Endothelial cell of umbilical vein (primary cell): ENCODE data around the gene CAV1. TPM values are rescaled to one million over a fixed set of nuclear protein-coding genes. Genes with fewer than 3 reads are reported as not detected.

ENCODE experiments used
- BruUV-seq: library from RNA; stranded (reverse); fragments of 400-500 nt; replicated peaks from 2 replicates; lab custom pipeline; 2021; lab: Mats Ljungman, UMichigan
- CTCF ChIA-PET: fragments of 300-600, 350-600 bp; sonication (Branson Sonifier 250); formaldehyde crosslinking; loops from one replicate; lab custom pipeline; 2021; ENCODE audit warnings: antibody characterized with exemption, inconsistent platforms; lab: Charles Lee
- POLR2A ChIA-PET: fragments of 300-600, 350-600 bp; sonication (Branson Sonifier 250); formaldehyde crosslinking; loops from one replicate; lab custom pipeline; 2021; ENCODE audit warnings: antibody characterized with exemption, inconsistent platforms; lab: Charles Lee
- DNase-seq: peaks from one replicate; pipeline ENCODE4 v3.0.0-alpha.2; 2011; ENCODE audit warnings: low read depth, low spot score
- FAIRE-seq: peaks from 2 replicates; lab custom pipeline; 2011; peaks lifted over from hg19 to GRCh38; lab: Jason Lieb, UNC
- H2AFZ ChIP-seq: 2 replicates; pipeline ENCODE4 v1.6.0; 2012; ENCODE audit warnings: low read depth, low read length, control low read depth, inconsistent platforms
- H3K27ac ChIP-seq: 2 replicates; pipeline ENCODE4 v1.5.1; 2011; ENCODE audit warnings: low read depth, mild to moderate bottlenecking, control low read depth, low read length, moderate library complexity; ENCODE audit not compliant: insufficient read depth
- H3K27me3 ChIP-seq, 2 experiments: 2 replicates each; pipeline versions ENCODE4 v1.6.0 to v1.6.1; 2011; ENCODE audit warnings: low read length in 2 of 2, mixed read lengths in 1 of 2; ENCODE audit not compliant: control insufficient read depth in 2 of 2, insufficient read depth in 2 of 2
- H3K36me3 ChIP-seq, 2 experiments: 2 replicates in 1 of 2; 3 replicates in 1 of 2; pipeline ENCODE4 v1.5.1; 2011; ENCODE audit warnings: low read length in 2 of 2, mild to moderate bottlenecking in 1 of 2, moderate library complexity in 1 of 2; ENCODE audit not compliant: control insufficient read depth in 2 of 2, insufficient read depth in 2 of 2; ENCODE audit errors: extremely low read depth in 1 of 2
- H3K4me1 ChIP-seq: 3 replicates; pipeline ENCODE4 v1.5.1; 2011; ENCODE audit warnings: mild to moderate bottlenecking, low read length; ENCODE audit not compliant: control insufficient read depth, insufficient read depth; ENCODE audit errors: extremely low read depth
- H3K4me2 ChIP-seq: 2 replicates; pipeline ENCODE4 v1.6.1; 2011; ENCODE audit warnings: low read length, control low read depth, mixed read lengths; ENCODE audit not compliant: insufficient read depth
- H3K4me3 ChIP-seq, 3 experiments: fragments of 200-600 bp in 1 of 3; sonication (generic), shearing (Covaris generic) in 1 of 3; replicated peaks in 1 of 3; 2 replicates each; pipeline ENCODE4 v1.5.1; 2011 to 2016; ENCODE audit warnings: control low read depth in 3 of 3, low read length in 3 of 3, mild to moderate bottlenecking in 2 of 3, inconsistent platforms in 1 of 3, low read depth in 1 of 3, moderate library complexity in 1 of 3; ENCODE audit not compliant: insufficient read depth in 1 of 3
- H3K79me2 ChIP-seq: 2 replicates; pipeline ENCODE4 v1.6.0; 2012; ENCODE audit warnings: low read length, inconsistent platforms; ENCODE audit not compliant: control insufficient read depth, insufficient read depth
- H3K9ac ChIP-seq: replicated peaks from 2 replicates; pipeline ENCODE3; 2011; ENCODE audit warnings: low read length, control low read depth; ENCODE audit not compliant: insufficient read depth; ENCODE audit errors: extremely low read depth
- H3K9me1 ChIP-seq: replicated peaks from 3 replicates; pipeline ENCODE4 v1.6.0; 2011; ENCODE audit warnings: mild to moderate bottlenecking, low read length; ENCODE audit not compliant: control insufficient read depth, insufficient read depth; ENCODE audit errors: extremely low read depth
- H3K9me3 ChIP-seq: replicated peaks from 2 replicates; pipeline ENCODE4 v1.5.1; 2012; ENCODE audit warnings: low read length, inconsistent platforms; ENCODE audit not compliant: control insufficient read depth, insufficient read depth
- H4K20me1 ChIP-seq: replicated peaks from 2 replicates; pipeline ENCODE3; 2011; ENCODE audit warnings: mild to moderate bottlenecking, low read length; ENCODE audit not compliant: control insufficient read depth, insufficient read depth; ENCODE audit errors: extremely low read depth
- EZH2 ChIP-seq: IDR thresholded peaks from 2 replicates; pipeline ENCODE4 v1.6.1; 2012; ENCODE audit warnings: borderline replicate concordance, low read depth, mild to moderate bottlenecking, moderate library complexity, low read length, inconsistent platforms; ENCODE audit not compliant: severe bottlenecking
- FOS ChIP-seq: IDR thresholded peaks from 2 replicates; pipeline ENCODE4 v1.6.1; 2011; ENCODE audit warnings: mild to moderate bottlenecking, low read length, moderate library complexity, borderline replicate concordance; ENCODE audit not compliant: insufficient read depth
- GATA2 ChIP-seq: IDR thresholded peaks from 2 replicates; pipeline ENCODE4 v1.7.0; 2011; ENCODE audit warnings: low read depth, mild to moderate bottlenecking, moderate library complexity, mixed read lengths, low read length; ENCODE audit not compliant: insufficient read length, insufficient read depth
- JUN ChIP-seq: IDR thresholded peaks from 2 replicates; pipeline ENCODE4 v1.6.1; 2011; ENCODE audit warnings: borderline replicate concordance, low read depth; ENCODE audit not compliant: insufficient read length, insufficient read depth
- MYC ChIP-seq: IDR thresholded peaks from one replicate; pipeline ENCODE4 v1.6.1; 2011; ENCODE audit warnings: mild to moderate bottlenecking, low read depth, low read length
- POLR2A ChIP-seq: IDR thresholded peaks from 2 replicates; pipeline ENCODE4 v1.6.1; 2012; ENCODE audit warnings: low read depth, mild to moderate bottlenecking, control low read depth, low read length
- POLR2AphosphoS5 ChIP-seq: IDR thresholded peaks from 2 replicates; pipeline ENCODE4 v1.6.1; 2012; ENCODE audit warnings: low read depth, mild to moderate bottlenecking, control low read depth, low read length, moderate library complexity; ENCODE audit not compliant: insufficient read depth
- dilution Hi-C: fragments of 300-500 bp; cut with MboI; formaldehyde crosslinking; loops from one replicate; pipeline ENCODE4 v1.15.0; 2019; ENCODE audit warnings: low sequenced_read_pairs; ENCODE audit not compliant: extremely low pct_ligation_motif_present
- intact Hi-C: fragments of 100-400 bp; cut with micrococcal nuclease; formaldehyde crosslinking; loops from one replicate; pipeline ENCODE4 v1.10.0; 2022
- polyA plus RNA-seq, 4 experiments: library from polyadenylated mRNA; depleted of rRNA in 3 of 4; stranded (reverse) in 3 of 4; unstranded in 1 of 4; fragments of >200 nt; gene quantifications; 2 replicates each; pipeline versions ENCODE4 v1.2.1 to v1.2.3, GENCODE V29; 2011 to 2012; ENCODE audit warnings: missing spikeins in 1 of 4
- total RNA-seq: library from RNA; stranded (reverse); gene quantifications from 2 replicates; pipeline ENCODE4 v1.2.3, GENCODE V29; 2021
- TF ChIP-seq, protein P1 (sequence below): IDR thresholded peaks from 2 replicates; pipeline ENCODE4 v1.6.1; 2011; ENCODE audit not compliant: insufficient read depth, insufficient read length
- TF ChIP-seq, protein P2 (sequence below), 2 donors: IDR thresholded peaks; 1 replicate in 1 of 2; 2 replicates in 1 of 2; pipeline ENCODE4 v1.5.1; 2011; ENCODE audit warnings: low read length in 2 of 2, mild to moderate bottlenecking in 2 of 2, moderate library complexity in 2 of 2, control low read depth in 1 of 2, inconsistent platforms in 1 of 2, low read depth in 1 of 2; ENCODE audit not compliant: insufficient read depth in 1 of 2; ENCODE audit errors: extremely low read depth in 1 of 2

CAV1 gene
- total and polyA plus RNA-seq, 2 donors (not counting 3 experiments of a cell fraction or from before 2014, with no cell fraction given): 1,483 to 3,129 TPM

GRCh38 chr7:116561697-116562483, 37.1 kb downstream of the CAV1 start:
- dilution Hi-C loops: no loop called here
- TF ChIP-seq FOS: no peak
- TF ChIP-seq POLR2A: peak; percentile 11
- no peak for TF ChIP-seq MYC
- TF ChIP-seq POLR2AphosphoS5: peak; percentile 31
- TF ChIP-seq, protein P1, sequence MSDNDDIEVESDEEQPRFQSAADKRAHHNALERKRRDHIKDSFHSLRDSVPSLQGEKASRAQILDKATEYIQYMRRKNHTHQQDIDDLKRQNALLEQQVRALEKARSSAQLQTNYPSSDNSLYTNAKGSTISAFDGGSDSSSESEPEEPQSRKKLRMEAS: no peak
- TF ChIP-seq EZH2: no peak
- TF ChIP-seq GATA2: no peak
- no peak for TF ChIP-seq JUN
- TF ChIP-seq, protein P2, sequence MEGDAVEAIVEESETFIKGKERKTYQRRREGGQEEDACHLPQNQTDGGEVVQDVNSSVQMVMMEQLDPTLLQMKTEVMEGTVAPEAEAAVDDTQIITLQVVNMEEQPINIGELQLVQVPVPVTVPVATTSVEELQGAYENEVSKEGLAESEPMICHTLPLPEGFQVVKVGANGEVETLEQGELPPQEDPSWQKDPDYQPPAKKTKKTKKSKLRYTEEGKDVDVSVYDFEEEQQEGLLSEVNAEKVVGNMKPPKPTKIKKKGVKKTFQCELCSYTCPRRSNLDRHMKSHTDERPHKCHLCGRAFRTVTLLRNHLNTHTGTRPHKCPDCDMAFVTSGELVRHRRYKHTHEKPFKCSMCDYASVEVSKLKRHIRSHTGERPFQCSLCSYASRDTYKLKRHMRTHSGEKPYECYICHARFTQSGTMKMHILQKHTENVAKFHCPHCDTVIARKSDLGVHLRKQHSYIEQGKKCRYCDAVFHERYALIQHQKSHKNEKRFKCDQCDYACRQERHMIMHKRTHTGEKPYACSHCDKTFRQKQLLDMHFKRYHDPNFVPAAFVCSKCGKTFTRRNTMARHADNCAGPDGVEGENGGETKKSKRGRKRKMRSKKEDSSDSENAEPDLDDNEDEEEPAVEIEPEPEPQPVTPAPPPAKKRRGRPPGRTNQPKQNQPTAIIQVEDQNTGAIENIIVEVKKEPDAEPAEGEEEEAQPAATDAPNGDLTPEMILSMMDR (IDR thresholded peaks at IDR 0.05; ENCODE audit: extremely low read depth in 1 of 2, insufficient read depth in 1 of 2, low read depth in 1 of 2, low read length in 2 of 2): no peak
- Histone ChIP-seq H2AFZ (no peak overlapping the region), H4K20me1 (peaks cover 7% of the 10 kb centered on the region), H3K27ac (no peak overlapping the region), H3K9me3 (no peaks in the 10 kb centered on the region), H3K9me1 (no peaks in the 10 kb centered on the region), H3K27me3 (no peaks in the 10 kb centered on the region), H3K79me2 (peaks cover 20% of the 10 kb centered on the region), H3K4me3 (no peak overlapping the region), H3K4me1 (peaks cover 4% of the 10 kb centered on the region), H3K36me3 (peaks cover 21 to 22% of the 10 kb centered on the region in 2 experiments), H3K4me2 (no peak overlapping the region), H3K9ac (no peak overlapping the region)
- POLR2A ChIA-PET: no interaction called here
- CTCF ChIA-PET: interaction anchor here (1.0 to 5.9 kb wide), 3 partner anchors 9 to 26 kb away, joined by 3 to 36 read pairs (median 3); no protein-coding TSS in a partner anchor
- intact Hi-C loops: no loop called here
- DNase-seq (no peak), FAIRE-seq (no peak)
- BruUV-seq: no TSS peak
